MM.1S (cell line): ENCODE results near the gene AAK1.

Experiments
- DNase-seq: peaks from one replicate; pipeline ENCODE4 v3.0.0-alpha.2; 2015
- H2AFZ ChIP-seq: fragments of 300-600 bp; sonication (generic); 2 replicates; pipeline ENCODE4 v1.6.0; 2016; ENCODE audit warnings: antibody characterized with exemption, low read length
- H3F3A ChIP-seq: fragments of 300-600 bp; sonication (generic); 2 replicates; pipeline ENCODE4 v1.6.1; 2016; ENCODE audit warnings: mild to moderate bottlenecking, antibody characterized with exemption, low read length, moderate library complexity, mixed read lengths; ENCODE audit not compliant: insufficient read depth
- H3K27ac ChIP-seq: fragments of 300-600 bp; sonication (generic); 2 replicates; pipeline ENCODE4 v1.5.1; 2016; ENCODE audit warnings: mild to moderate bottlenecking, low read length
- H3K27me3 ChIP-seq: fragments of 300-600 bp; sonication (generic); replicated peaks from 2 replicates; pipeline ENCODE4 v1.6.0; 2016; ENCODE audit warnings: low read length; ENCODE audit not compliant: insufficient read depth
- H3K36me3 ChIP-seq: fragments of 300-600 bp; sonication (generic); replicated peaks from 2 replicates; pipeline ENCODE4 v1.6.1; 2016; ENCODE audit warnings: mild to moderate bottlenecking, low read length, mixed read lengths; ENCODE audit not compliant: insufficient read depth
- H3K4me1 ChIP-seq: fragments of 300-600 bp; sonication (generic); 2 replicates; pipeline ENCODE4 v1.6.1; 2016; ENCODE audit warnings: low read length, mixed read lengths
- H3K4me2 ChIP-seq: fragments of 300-600 bp; sonication (generic); 2 replicates; pipeline ENCODE4 v1.6.0; 2016; ENCODE audit warnings: low read depth, low read length
- H3K4me3 ChIP-seq: fragments of 300-600 bp; sonication (generic); 2 replicates; pipeline ENCODE4 v1.5.1; 2016; ENCODE audit warnings: low read length, mixed read lengths
- H3K79me2 ChIP-seq: fragments of 300-600 bp; sonication (generic); 2 replicates; pipeline ENCODE4 v1.6.1; 2016; ENCODE audit warnings: mixed run types, low read length, mixed read lengths
- H3K9ac ChIP-seq: fragments of 300-600 bp; sonication (generic); 2 replicates; pipeline ENCODE4 v1.6.1; 2016; ENCODE audit warnings: low read length, mixed read lengths
- H3K9me2 ChIP-seq: fragments of 300-600 bp; sonication (generic); replicated peaks from 2 replicates; pipeline ENCODE4 v1.6.1; 2016; ENCODE audit warnings: mild to moderate bottlenecking, low read length, mixed read lengths; ENCODE audit not compliant: insufficient read depth
- H3K9me3 ChIP-seq: fragments of 300-600 bp; sonication (generic); replicated peaks from 2 replicates; pipeline ENCODE4 v1.6.1; 2016; ENCODE audit warnings: mild to moderate bottlenecking, low read length, mixed read lengths; ENCODE audit not compliant: insufficient read depth
- H4K20me1 ChIP-seq: fragments of 300-600 bp; sonication (generic); 2 replicates; pipeline ENCODE4 v1.6.1; 2016; ENCODE audit warnings: mild to moderate bottlenecking, low read length, moderate library complexity, mixed read lengths; ENCODE audit not compliant: insufficient read depth
- EZH2 ChIP-seq: fragments of 300-600 bp; sonication (generic); optimal IDR thresholded peaks from 2 replicates; pipeline ENCODE3; 2017; ENCODE audit warnings: low read depth, mild to moderate bottlenecking, antibody characterized with exemption, low read length, mixed read lengths
- EZH2phosphoT487 ChIP-seq: fragments of 300-600 bp; sonication (generic); IDR thresholded peaks from 2 replicates; pipeline ENCODE4 v1.6.1; 2018; ENCODE audit warnings: antibody characterized with exemption, low read length
- TF ChIP-seq, protein P1 (sequence below): fragments of 300-600 bp; sonication (generic); IDR thresholded peaks from 2 replicates; pipeline ENCODE4 v1.5.1; 2016; ENCODE audit warnings: antibody characterized with exemption, low read length, mixed read lengths

The AAK1 gene

DNA sequence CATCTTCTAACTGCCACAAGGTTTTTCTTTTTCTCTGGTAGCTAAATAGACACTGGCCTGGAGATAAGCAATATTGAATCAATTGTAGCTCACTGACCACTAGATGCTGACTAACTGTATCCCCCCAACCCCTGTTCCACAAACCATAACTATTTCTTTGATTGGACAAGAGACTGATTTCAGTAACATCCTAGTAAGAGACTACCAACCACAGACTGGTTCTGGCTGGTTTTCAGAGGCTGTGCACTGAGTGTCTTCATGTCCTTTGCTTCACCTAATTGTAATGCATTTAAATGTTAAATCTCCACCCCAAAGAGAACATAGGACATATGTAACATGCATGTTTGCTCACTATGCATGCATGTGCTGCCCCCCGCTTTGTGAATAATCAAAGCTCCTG, 3.2 kb upstream of the AAK1 start:
- Histone ChIP-seq H4K20me1 (no peaks in the 10 kb centered on the region), H3K27me3 (peaks cover 8% of the 10 kb centered on the region; the same call in 1 of the 2 replicates), H3K4me3 (no peak overlapping the region), H3K4me2 (no peak overlapping the region), H3K9ac (no peak overlapping the region), H3K79me2 (peaks cover 12% of the 10 kb centered on the region), H3K9me2 (no peaks in the 10 kb centered on the region), H3K27ac (no peak overlapping the region), H3F3A (peaks cover 19% of the 10 kb centered on the region), H3K36me3 (no peaks in the 10 kb centered on the region), H2AFZ (no peak overlapping the region), H3K9me3 (no peaks in the 10 kb centered on the region), H3K4me1 (peaks cover 36% of the 10 kb centered on the region)
- TF ChIP-seq, protein P1, sequence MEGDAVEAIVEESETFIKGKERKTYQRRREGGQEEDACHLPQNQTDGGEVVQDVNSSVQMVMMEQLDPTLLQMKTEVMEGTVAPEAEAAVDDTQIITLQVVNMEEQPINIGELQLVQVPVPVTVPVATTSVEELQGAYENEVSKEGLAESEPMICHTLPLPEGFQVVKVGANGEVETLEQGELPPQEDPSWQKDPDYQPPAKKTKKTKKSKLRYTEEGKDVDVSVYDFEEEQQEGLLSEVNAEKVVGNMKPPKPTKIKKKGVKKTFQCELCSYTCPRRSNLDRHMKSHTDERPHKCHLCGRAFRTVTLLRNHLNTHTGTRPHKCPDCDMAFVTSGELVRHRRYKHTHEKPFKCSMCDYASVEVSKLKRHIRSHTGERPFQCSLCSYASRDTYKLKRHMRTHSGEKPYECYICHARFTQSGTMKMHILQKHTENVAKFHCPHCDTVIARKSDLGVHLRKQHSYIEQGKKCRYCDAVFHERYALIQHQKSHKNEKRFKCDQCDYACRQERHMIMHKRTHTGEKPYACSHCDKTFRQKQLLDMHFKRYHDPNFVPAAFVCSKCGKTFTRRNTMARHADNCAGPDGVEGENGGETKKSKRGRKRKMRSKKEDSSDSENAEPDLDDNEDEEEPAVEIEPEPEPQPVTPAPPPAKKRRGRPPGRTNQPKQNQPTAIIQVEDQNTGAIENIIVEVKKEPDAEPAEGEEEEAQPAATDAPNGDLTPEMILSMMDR = no peak
- no peak for TF ChIP-seq EZH2phosphoT487
- no peak for TF ChIP-seq EZH2
- DNase-seq = no peak

DNA sequence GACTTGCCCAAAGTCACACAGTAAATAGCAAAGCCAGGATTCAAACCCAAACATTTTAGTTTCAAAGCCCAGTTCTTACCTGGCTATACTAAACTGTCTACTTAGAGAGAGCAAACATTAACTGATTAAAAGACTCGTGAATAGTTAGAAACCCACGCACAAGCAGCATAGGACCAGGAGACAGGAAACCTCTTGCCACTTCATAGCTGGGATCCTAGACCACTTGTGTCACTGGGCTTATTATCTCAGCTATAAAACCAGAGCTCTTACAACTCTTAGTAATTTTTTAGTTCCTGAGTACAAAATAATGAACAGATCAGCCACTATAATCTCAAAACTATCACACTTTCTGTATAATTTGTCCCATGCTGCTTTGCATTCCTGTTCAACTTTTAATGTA, 2.4 kb upstream of the AAK1 start:
- H3K9me2 ChIP-seq = no peaks in the 10 kb centered on the region
- H3K27me3 ChIP-seq = peaks cover 8% of the 10 kb centered on the region; the same call in 1 of the 2 replicates
- no peak overlapping the region for H3K4me3 ChIP-seq
- peaks cover 43% of the 10 kb centered on the region for H3K4me1 ChIP-seq
- no peaks in the 10 kb centered on the region for H4K20me1 ChIP-seq
- H2AFZ ChIP-seq = no peak overlapping the region
- no peak for TF ChIP-seq EZH2phosphoT487
- TF ChIP-seq, protein P1 = no peak
- no peak for TF ChIP-seq EZH2
- peaks cover 20% of the 10 kb centered on the region for H3K79me2 ChIP-seq
- no peak overlapping the region for H3K9ac ChIP-seq
- no peaks in the 10 kb centered on the region for H3K36me3 ChIP-seq
- H3K27ac ChIP-seq = no peak overlapping the region
- no peak for DNase-seq
- H3F3A ChIP-seq = peaks cover 19% of the 10 kb centered on the region
- H3K4me2 ChIP-seq = no peak overlapping the region
- no peaks in the 10 kb centered on the region for H3K9me3 ChIP-seq

DNA sequence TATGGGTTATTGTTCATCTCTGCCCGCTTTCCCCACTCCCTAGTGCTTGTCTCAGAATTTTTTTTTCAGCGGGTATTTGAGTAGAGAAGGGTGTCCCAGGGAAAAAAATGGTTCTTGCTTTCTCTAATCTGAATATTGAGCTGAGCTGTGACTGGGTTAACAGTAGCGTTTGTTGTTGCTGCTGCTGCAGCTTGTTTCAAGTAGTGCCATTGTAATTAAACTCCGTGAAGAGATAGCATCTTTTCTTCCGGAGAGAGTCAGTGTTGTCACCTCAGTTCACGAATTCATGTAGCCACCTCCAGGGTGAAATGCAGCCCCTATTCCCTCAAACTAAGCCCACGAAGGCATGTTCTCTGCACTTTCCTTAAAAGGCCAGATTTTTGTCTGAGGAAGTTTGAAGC, 1.5 kb upstream of the AAK1 start:
- H3F3A ChIP-seq = peaks cover 19% of the 10 kb centered on the region
- H3K9ac ChIP-seq = peak overlapping the region; percentile 90; the same call in 1 of the 2 replicates
- peak overlapping the region; percentile 94; the same call in 1 of the 2 replicates for H3K4me3 ChIP-seq
- no peak overlapping the region for H2AFZ ChIP-seq
- H4K20me1 ChIP-seq = no peaks in the 10 kb centered on the region
- peak overlapping the region; percentile 75 for H3K4me2 ChIP-seq
- no peaks in the 10 kb centered on the region for H3K9me3 ChIP-seq
- DNase-seq = no peak
- H3K9me2 ChIP-seq = no peaks in the 10 kb centered on the region
- H3K36me3 ChIP-seq = no peaks in the 10 kb centered on the region
- H3K27ac ChIP-seq = no peak overlapping the region
- peaks cover 37% of the 10 kb centered on the region for H3K4me1 ChIP-seq
- H3K79me2 ChIP-seq = peaks cover 29% of the 10 kb centered on the region
- peaks cover 8% of the 10 kb centered on the region; the same call in 1 of the 2 replicates for H3K27me3 ChIP-seq
- TF ChIP-seq EZH2 (no peak), EZH2phosphoT487 (no peak)
- TF ChIP-seq, protein P1 = no peak
